HepG2 (cell line): ENCODE results near the gene CDC20. TPM values are rescaled to one million over a fixed set of nuclear protein-coding genes. Genes with fewer than 3 reads are reported as not detected.
A peak's percentile ranks its signal among the peaks of the same experiment; 100 is the strongest.

Source experiments
- CEBPZ ChIP-seq: IDR thresholded peaks from 2 replicates; pipeline ENCODE4 v1.6.1; 2012; ENCODE audit warnings: low read length, improper control_type of control experiment
- CHCHD3 ChIP-seq: sonication (generic); formaldehyde crosslinking; IDR thresholded peaks from 2 replicates; pipeline ENCODE4 v1.8.0; 2022; ENCODE audit warnings: mild to moderate bottlenecking, missing genetic modification reagents, moderate library complexity
- GATAD2A ChIP-seq: IDR thresholded peaks from 2 replicates; pipeline ENCODE4 v1.6.1; 2016
- IRF2 ChIP-seq: IDR thresholded peaks from 2 replicates; pipeline ENCODE4 v1.6.1; 2018; ENCODE audit warnings: missing genetic modification reagents, missing compliant biosample characterization
- NONO ChIP-seq, 2 experiments: fragments of 450-650 bp in 1 of 2; sonication (generic) in 1 of 2; formaldehyde crosslinking in 1 of 2; IDR thresholded peaks in 1 of 2; conservative IDR thresholded peaks in 1 of 2; 2 replicates each; pipeline versions ENCODE4 v1.6.1 to v1.8.0; 2017 to 2022; ENCODE audit warnings: mild to moderate bottlenecking in 1 of 2, missing genetic modification reagents in 1 of 2, moderate library complexity in 1 of 2
- NR2F6 ChIP-seq, 2 experiments: IDR thresholded peaks; 2 replicates each; pipeline ENCODE4 v1.6.1; 2016; ENCODE audit warnings: antibody characterized with exemption in 1 of 2, mild to moderate bottlenecking in 1 of 2
- PRDM4 ChIP-seq: sonication (generic); formaldehyde crosslinking; IDR thresholded peaks from 2 replicates; pipeline ENCODE4 v1.9.0; 2021; ENCODE audit warnings: missing genetic modification reagents, borderline replicate concordance
- SOX5 ChIP-seq: IDR thresholded peaks from 2 replicates; pipeline ENCODE4 v1.6.1; 2016; ENCODE audit warnings: borderline replicate concordance
- STAG1 ChIP-seq: sonication (generic); formaldehyde crosslinking; IDR thresholded peaks from 2 replicates; pipeline ENCODE4 v1.4.0; 2020; ENCODE audit warnings: missing genetic modification reagents
- STAT6 ChIP-seq: sonication (generic); formaldehyde crosslinking; IDR thresholded peaks from 2 replicates; pipeline ENCODE4 v1.4.0; 2020; ENCODE audit warnings: missing genetic modification reagents, mild to moderate bottlenecking, borderline replicate concordance
- WIZ ChIP-seq: sonication (generic); formaldehyde crosslinking; IDR thresholded peaks from 2 replicates; pipeline ENCODE4 v1.5.1; 2020; ENCODE audit warnings: mild to moderate bottlenecking, missing genetic modification reagents
- ZFP1 ChIP-seq: IDR thresholded peaks from 2 replicates; pipeline ENCODE4 v1.6.1; 2016
- ZNF329 ChIP-seq: sonication (generic); formaldehyde crosslinking; IDR thresholded peaks from 2 replicates; pipeline ENCODE4 v1.9.0; 2021; ENCODE audit warnings: low read depth, mild to moderate bottlenecking, missing genetic modification reagents
- ZNF337 ChIP-seq: sonication (generic); formaldehyde crosslinking; IDR thresholded peaks from 2 replicates; pipeline ENCODE4 v1.5.1; 2020; ENCODE audit warnings: missing genetic modification reagents, low read depth, mild to moderate bottlenecking, borderline replicate concordance
- ZNF580 ChIP-seq: IDR thresholded peaks from 2 replicates; pipeline ENCODE4 v1.6.1; 2016; ENCODE audit warnings: low read depth, borderline replicate concordance
- ZNF619 ChIP-seq: sonication (generic); formaldehyde crosslinking; IDR thresholded peaks from 2 replicates; pipeline ENCODE4 v1.4.0; 2020; ENCODE audit warnings: mild to moderate bottlenecking, missing genetic modification reagents
- ZNF639 ChIP-seq: conservative IDR thresholded peaks from 2 replicates; pipeline ENCODE4 v1.6.1; 2018; ENCODE audit warnings: missing genetic modification reagents
- polyA plus RNA-seq, 8 experiments: library from polyadenylated mRNA; depleted of rRNA in 3 of 8; stranded (reverse) in 7 of 8; unstranded in 1 of 8; fragments of >200 nt; fragmentation: Illumina TruSeq in 4 of 8; extraction: Trizol in 4 of 8; gene quantifications; 2 replicates each; pipeline versions ENCODE4 v1.2.1 to v1.2.3, GENCODE V29; 2011 to 2016; ENCODE audit warnings: low read depth in 4 of 8, missing spikeins in 1 of 8, mixed read lengths in 1 of 8; ENCODE audit not compliant: insufficient read depth in 1 of 8
- total RNA-seq, 5 experiments: library from RNA; depleted of rRNA; stranded (reverse); fragments of >200 nt; fragmentation: Illumina TruSeq; extraction: Trizol; gene quantifications; 2 replicates each; pipeline ENCODE4 v1.2.3, GENCODE V29; 2016; ENCODE audit warnings: low read depth in 1 of 5

Gene CDC20
- total and polyA plus RNA-seq, 2 of the 13 experiments (the other 11 are each of a cell fraction or from before 2014, with no cell fraction given) = 57.9 to 90.0 TPM

- TF ChIP-seq SOX5 (CRISPR knock-in tag) (peak; percentile 44; the same call in 1 of the 2 replicates), STAG1 (CRISPR knock-in tag) (0 out of 2 replicates have a peak, but pooled peaks have one; percentile 8), ZFP1 (CRISPR knock-in tag) (0 out of 2 replicates have a peak, but pooled peaks have one; percentile 28), CEBPZ (no peak), NONO (IDR thresholded peaks at IDR 0.05) (no peak), NONO (CRISPR knock-in tag; conservative IDR thresholded peaks at IDR 0.05) (peak; percentile 88), STAT6 (CRISPR knock-in tag) (no peak; the same call in 1 of the 2 replicates), ZNF619 (CRISPR knock-in tag) (peak; percentile 43; the same call in 1 of the 2 replicates), PRDM4 (CRISPR knock-in tag) (no peak), GATAD2A (CRISPR knock-in tag) (no peak; the same call in 1 of the 2 replicates), CHCHD3 (CRISPR knock-in tag) (no peak), ZNF329 (CRISPR knock-in tag) (0 out of 2 replicates have a peak, but pooled peaks have one; percentile 53), NR2F6 (IDR thresholded peaks at IDR 0.05) (peak; percentile 88), NR2F6 (CRISPR knock-in tag; IDR thresholded peaks at IDR 0.05) (peak; percentile 96), WIZ (peak; percentile 82; the same call in 1 of the 2 replicates), ZNF639 (CRISPR knock-in tag) (peak; percentile 84), ZNF580 (CRISPR knock-in tag) (peak; percentile 82; the same call in 1 of the 2 replicates), IRF2 (CRISPR knock-in tag) (peak; percentile 72; the same call in 1 of the 2 replicates), ZNF337 (peak; percentile 82; the same call in 1 of the 2 replicates)
Measured at GRCh38 chr1:43389326-43390313, 30.8 kb downstream of the CDC20 start, which contains the start of the genes MED8 and SZT2 (continued).
